GM12878 (cell line): Measurements from ENCODE around the gene ESR1. TPM values are rescaled to one million over a fixed set of nuclear protein-coding genes. Genes with fewer than 3 reads are reported as not detected.

Experiments used
- CBFB ChIP-seq: IDR thresholded peaks from 2 replicates; pipeline ENCODE4 v1.6.1; 2016; ENCODE audit warnings: antibody characterized with exemption, low read depth
- CBX3 ChIP-seq: fragments of 200-600 bp; sonication (generic); IDR thresholded peaks from 2 replicates; pipeline ENCODE4 v1.6.1; 2016; ENCODE audit warnings: low read depth, borderline replicate concordance
- FOXM1 ChIP-seq: IDR thresholded peaks from 2 replicates; pipeline ENCODE4 v1.6.1; 2012; ENCODE audit warnings: low read depth, mild to moderate bottlenecking, inconsistent platforms, low read length, moderate library complexity
- KAT2A ChIP-seq: conservative IDR thresholded peaks from 2 replicates; pipeline ENCODE4 v1.6.1; 2011; ENCODE audit warnings: low read depth, low read length; ENCODE audit not compliant: control insufficient read depth
- MEF2A ChIP-seq: IDR thresholded peaks from 2 replicates; pipeline ENCODE4 v1.6.1; 2011; ENCODE audit warnings: low read depth, mild to moderate bottlenecking, low read length, moderate library complexity; ENCODE audit not compliant: insufficient read depth
- NFYB ChIP-seq: IDR thresholded peaks from 2 replicates; pipeline ENCODE4 v1.6.1; 2011; ENCODE audit warnings: low read depth, mild to moderate bottlenecking, low read length, improper control_type of control experiment, moderate library complexity; ENCODE audit not compliant: insufficient read depth
- SP1 ChIP-seq: IDR thresholded peaks from one replicate; pipeline ENCODE4 v1.6.1; 2011; ENCODE audit warnings: low read depth, low read length
- ZZZ3 ChIP-seq: IDR thresholded peaks from 2 replicates; pipeline ENCODE4 v1.6.1; 2011; ENCODE audit warnings: low read depth; ENCODE audit not compliant: control insufficient read depth, insufficient read length
- polyA plus RNA-seq, 11 experiments: library from polyadenylated mRNA; depleted of rRNA in 4 of 11; unstranded in 6 of 11; stranded (reverse) in 5 of 11; fragments of >200 nt; fragmentation: Nextera tagmentation in 4 of 11; fragmentation: Illumina TruSeq in 1 of 11; extraction: Ambion mirVana in 4 of 11; extraction: Trizol in 1 of 11; gene quantifications; 1 replicate in 1 of 11; 2 replicates in 10 of 11; pipeline versions ENCODE4 v1.2.1 to v1.2.3, GENCODE V29; 2011 to 2016; ENCODE audit warnings: inconsistent platforms in 2 of 11, missing spikeins in 2 of 11, low read depth in 1 of 11
- total RNA-seq, 4 experiments: library from RNA; depleted of rRNA in 3 of 4; stranded (reverse); fragments of >200 nt in 3 of 4; fragmentation: Illumina TruSeq in 1 of 4; extraction: Trizol in 1 of 4; gene quantifications; 2 replicates each; pipeline versions ENCODE4 v1.2.1 to v1.2.3, GENCODE V29; 2013 to 2021
- TF ChIP-seq, protein P1 (sequence below): IDR thresholded peaks from 2 replicates; pipeline ENCODE4 v1.6.1; 2012; ENCODE audit warnings: low read depth, low read length, improper control_type of control experiment
- TF ChIP-seq, protein P2 (sequence below): fragments of 450-650 bp; conservative IDR thresholded peaks from 2 replicates; pipeline ENCODE4 v1.6.1; 2017; ENCODE audit warnings: mild to moderate bottlenecking, moderate library complexity
- TF ChIP-seq, protein P3 (sequence below): fragments of 450-650 bp; IDR thresholded peaks from 2 replicates; pipeline ENCODE4 v1.6.1; 2017; ENCODE audit warnings: low read depth, mild to moderate bottlenecking, moderate library complexity
- TF ChIP-seq, protein P4 (sequence below): fragments of 450-650 bp; formaldehyde crosslinking; IDR thresholded peaks from 2 replicates; pipeline ENCODE4 v1.5.0; 2022; ENCODE audit warnings: mild to moderate bottlenecking, missing genetic modification characterization
- TF ChIP-seq, protein P5 (sequence below): fragments of 450-650 bp; IDR thresholded peaks from 2 replicates; pipeline ENCODE4 v1.6.1; 2018; ENCODE audit warnings: borderline replicate concordance, mild to moderate bottlenecking; ENCODE audit not compliant: partially characterized antibody
- TF ChIP-seq, protein P6 (sequence below): fragments of 450-650 bp; IDR thresholded peaks from 2 replicates; pipeline ENCODE4 v1.6.1; 2017; ENCODE audit warnings: mild to moderate bottlenecking

ESR1 gene
- total and polyA plus RNA-seq, 10 of the 15 experiments (the other 5 are each of a cell fraction or from before 2014, with no cell fraction given), result 0.03 to 0.51 (median 0.21) TPM; not detected in 4

DNA sequence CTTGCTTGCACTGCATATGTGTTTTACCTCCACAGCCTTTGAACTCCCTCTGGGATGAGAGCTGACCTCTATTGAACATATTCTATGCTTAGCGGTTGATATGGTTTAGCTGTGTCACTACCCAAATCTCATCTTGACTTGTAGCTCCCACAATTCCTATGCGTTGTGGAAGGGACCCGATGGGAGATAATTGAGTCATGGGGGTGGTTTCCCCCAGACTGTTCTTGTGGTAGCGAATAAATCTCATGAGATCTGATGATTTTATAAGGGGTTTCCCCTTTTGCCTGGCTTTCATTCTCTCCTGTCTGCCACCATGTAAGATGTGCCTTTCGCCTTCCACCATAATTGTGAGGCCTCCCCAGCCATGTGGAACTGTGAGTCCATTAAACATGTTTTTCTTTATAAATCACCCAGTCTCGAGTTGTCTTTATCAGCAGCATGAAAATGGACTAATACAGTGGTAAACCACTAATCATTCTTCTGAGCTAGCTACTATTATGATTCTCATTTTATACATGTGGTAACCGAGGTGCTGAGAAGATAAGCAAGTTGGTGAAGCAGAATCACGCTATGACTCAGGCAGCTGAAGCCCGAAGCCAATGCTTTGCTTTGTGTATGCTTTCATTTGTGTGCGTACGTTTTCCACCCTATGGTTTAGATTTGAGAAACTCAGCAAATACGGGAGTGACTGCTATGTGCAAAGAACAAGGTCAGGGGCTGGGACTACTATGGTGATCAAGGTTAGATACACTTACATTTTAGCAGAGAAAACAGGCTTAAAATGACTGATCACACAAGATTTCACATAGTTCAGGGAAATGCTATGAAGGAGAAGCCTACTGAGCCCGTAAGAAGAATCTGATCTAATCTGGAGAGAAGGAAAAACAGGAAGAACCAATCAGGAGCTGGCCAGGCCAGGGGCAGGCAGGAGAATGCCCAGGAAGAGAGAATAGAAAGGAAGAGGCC lies 363.5 kb downstream of the ESR1 start (continued):
- TF ChIP-seq, protein P1, sequence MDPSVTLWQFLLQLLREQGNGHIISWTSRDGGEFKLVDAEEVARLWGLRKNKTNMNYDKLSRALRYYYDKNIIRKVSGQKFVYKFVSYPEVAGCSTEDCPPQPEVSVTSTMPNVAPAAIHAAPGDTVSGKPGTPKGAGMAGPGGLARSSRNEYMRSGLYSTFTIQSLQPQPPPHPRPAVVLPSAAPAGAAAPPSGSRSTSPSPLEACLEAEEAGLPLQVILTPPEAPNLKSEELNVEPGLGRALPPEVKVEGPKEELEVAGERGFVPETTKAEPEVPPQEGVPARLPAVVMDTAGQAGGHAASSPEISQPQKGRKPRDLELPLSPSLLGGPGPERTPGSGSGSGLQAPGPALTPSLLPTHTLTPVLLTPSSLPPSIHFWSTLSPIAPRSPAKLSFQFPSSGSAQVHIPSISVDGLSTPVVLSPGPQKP, result no peak
- peak; percentile 65; the same call in 1 of the 2 replicates for TF ChIP-seq MEF2A
- no peak for TF ChIP-seq SP1
- TF ChIP-seq FOXM1, result peak; percentile 73; the same call in 1 of the 2 replicates
- TF ChIP-seq, protein P2, sequence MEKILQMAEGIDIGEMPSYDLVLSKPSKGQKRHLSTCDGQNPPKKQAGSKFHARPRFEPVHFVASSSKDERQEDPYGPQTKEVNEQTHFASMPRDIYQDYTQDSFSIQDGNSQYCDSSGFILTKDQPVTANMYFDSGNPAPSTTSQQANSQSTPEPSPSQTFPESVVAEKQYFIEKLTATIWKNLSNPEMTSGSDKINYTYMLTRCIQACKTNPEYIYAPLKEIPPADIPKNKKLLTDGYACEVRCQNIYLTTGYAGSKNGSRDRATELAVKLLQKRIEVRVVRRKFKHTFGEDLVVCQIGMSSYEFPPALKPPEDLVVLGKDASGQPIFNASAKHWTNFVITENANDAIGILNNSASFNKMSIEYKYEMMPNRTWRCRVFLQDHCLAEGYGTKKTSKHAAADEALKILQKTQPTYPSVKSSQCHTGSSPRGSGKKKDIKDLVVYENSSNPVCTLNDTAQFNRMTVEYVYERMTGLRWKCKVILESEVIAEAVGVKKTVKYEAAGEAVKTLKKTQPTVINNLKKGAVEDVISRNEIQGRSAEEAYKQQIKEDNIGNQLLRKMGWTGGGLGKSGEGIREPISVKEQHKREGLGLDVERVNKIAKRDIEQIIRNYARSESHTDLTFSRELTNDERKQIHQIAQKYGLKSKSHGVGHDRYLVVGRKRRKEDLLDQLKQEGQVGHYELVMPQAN, result no peak
- 0 out of 2 replicates have a peak, but pooled peaks have one; percentile 22 for TF ChIP-seq NFYB
- no peak for TF ChIP-seq KAT2A
- no peak for TF ChIP-seq ZZZ3
- TF ChIP-seq, protein P3, sequence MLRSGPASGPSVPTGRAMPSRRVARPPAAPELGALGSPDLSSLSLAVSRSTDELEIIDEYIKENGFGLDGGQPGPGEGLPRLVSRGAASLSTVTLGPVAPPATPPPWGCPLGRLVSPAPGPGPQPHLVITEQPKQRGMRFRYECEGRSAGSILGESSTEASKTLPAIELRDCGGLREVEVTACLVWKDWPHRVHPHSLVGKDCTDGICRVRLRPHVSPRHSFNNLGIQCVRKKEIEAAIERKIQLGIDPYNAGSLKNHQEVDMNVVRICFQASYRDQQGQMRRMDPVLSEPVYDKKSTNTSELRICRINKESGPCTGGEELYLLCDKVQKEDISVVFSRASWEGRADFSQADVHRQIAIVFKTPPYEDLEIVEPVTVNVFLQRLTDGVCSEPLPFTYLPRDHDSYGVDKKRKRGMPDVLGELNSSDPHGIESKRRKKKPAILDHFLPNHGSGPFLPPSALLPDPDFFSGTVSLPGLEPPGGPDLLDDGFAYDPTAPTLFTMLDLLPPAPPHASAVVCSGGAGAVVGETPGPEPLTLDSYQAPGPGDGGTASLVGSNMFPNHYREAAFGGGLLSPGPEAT, result peak; percentile 91
- TF ChIP-seq, protein P4, sequence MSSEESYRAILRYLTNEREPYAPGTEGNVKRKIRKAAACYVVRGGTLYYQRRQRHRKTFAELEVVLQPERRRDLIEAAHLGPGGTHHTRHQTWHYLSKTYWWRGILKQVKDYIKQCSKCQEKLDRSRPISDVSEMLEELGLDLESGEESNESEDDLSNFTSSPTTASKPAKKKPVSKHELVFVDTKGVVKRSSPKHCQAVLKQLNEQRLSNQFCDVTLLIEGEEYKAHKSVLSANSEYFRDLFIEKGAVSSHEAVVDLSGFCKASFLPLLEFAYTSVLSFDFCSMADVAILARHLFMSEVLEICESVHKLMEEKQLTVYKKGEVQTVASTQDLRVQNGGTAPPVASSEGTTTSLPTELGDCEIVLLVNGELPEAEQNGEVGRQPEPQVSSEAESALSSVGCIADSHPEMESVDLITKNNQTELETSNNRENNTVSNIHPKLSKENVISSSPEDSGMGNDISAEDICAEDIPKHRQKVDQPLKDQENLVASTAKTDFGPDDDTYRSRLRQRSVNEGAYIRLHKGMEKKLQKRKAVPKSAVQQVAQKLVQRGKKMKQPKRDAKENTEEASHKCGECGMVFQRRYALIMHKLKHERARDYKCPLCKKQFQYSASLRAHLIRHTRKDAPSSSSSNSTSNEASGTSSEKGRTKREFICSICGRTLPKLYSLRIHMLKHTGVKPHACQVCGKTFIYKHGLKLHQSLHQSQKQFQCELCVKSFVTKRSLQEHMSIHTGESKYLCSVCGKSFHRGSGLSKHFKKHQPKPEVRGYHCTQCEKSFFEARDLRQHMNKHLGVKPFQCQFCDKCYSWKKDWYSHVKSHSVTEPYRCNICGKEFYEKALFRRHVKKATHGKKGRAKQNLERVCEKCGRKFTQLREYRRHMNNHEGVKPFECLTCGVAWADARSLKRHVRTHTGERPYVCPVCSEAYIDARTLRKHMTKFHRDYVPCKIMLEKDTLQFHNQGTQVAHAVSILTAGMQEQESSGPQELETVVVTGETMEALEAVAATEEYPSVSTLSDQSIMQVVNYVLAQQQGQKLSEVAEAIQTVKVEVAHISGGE (CRISPR knock-in tag), result no peak
- TF ChIP-seq, protein P5, sequence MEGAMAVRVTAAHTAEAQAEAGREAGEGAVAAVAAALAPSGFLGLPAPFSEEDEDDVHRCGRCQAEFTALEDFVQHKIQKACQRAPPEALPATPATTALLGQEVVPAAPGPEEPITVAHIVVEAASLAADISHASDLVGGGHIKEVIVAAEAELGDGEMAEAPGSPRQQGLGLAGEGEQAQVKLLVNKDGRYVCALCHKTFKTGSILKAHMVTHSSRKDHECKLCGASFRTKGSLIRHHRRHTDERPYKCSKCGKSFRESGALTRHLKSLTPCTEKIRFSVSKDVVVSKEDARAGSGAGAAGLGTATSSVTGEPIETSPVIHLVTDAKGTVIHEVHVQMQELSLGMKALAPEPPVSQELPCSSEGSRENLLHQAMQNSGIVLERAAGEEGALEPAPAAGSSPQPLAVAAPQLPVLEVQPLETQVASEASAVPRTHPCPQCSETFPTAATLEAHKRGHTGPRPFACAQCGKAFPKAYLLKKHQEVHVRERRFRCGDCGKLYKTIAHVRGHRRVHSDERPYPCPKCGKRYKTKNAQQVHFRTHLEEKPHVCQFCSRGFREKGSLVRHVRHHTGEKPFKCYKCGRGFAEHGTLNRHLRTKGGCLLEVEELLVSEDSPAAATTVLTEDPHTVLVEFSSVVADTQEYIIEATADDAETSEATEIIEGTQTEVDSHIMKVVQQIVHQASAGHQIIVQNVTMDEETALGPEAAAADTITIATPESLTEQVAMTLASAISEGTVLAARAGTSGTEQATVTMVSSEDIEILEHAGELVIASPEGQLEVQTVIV, result no peak
- peak; percentile 89 for TF ChIP-seq CBFB
- TF ChIP-seq, protein P6, sequence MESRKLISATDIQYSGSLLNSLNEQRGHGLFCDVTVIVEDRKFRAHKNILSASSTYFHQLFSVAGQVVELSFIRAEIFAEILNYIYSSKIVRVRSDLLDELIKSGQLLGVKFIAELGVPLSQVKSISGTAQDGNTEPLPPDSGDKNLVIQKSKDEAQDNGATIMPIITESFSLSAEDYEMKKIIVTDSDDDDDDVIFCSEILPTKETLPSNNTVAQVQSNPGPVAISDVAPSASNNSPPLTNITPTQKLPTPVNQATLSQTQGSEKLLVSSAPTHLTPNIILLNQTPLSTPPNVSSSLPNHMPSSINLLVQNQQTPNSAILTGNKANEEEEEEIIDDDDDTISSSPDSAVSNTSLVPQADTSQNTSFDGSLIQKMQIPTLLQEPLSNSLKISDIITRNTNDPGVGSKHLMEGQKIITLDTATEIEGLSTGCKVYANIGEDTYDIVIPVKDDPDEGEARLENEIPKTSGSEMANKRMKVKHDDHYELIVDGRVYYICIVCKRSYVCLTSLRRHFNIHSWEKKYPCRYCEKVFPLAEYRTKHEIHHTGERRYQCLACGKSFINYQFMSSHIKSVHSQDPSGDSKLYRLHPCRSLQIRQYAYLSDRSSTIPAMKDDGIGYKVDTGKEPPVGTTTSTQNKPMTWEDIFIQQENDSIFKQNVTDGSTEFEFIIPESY, result peak; percentile 8; the same call in 1 of the 2 replicates
- TF ChIP-seq CBX3, result no peak
